GM18507 (cell line): ENCODE data around the gene TMEM201.
"Not testable (repeated sequence)": the region's sequence is repeated elsewhere in the genome, so short reads cannot be mapped to it uniquely, and the experiment has no call there.

Experiments
- DNase-seq: peaks from one replicate; pipeline ENCODE4 v3.0.0; 2011; ENCODE audit warnings: low read depth; ENCODE audit not compliant: insufficient read length; ENCODE audit errors: extremely low spot score
- FAIRE-seq: peaks from 2 replicates; lab custom pipeline; 2011; peaks lifted over from hg19 to GRCh38; lab: Jason Lieb, UNC

TMEM201 gene

GRCh38 chr1:9612162-9612845, 23.6 kb downstream of the TMEM201 start:
- FAIRE-seq (no peak), DNase-seq (no peak)

- no peak for DNase-seq
- FAIRE-seq, result no peak
These were observed 24.3 kb downstream of the TMEM201 start for GRCh38 chr1:9612871-9613624.

GRCh38 chr1:9613625-9614299, 25.1 kb downstream of the TMEM201 start:
- DNase-seq (no peak), FAIRE-seq (no peak)

- peak; percentile 85 for FAIRE-seq
- peak; percentile 54 for DNase-seq
These were observed 26.8 kb downstream of the TMEM201 start for GRCh38 chr1:9615316-9616063.

- no peak for DNase-seq
- no peak for FAIRE-seq
These were observed 30.4 kb downstream of the TMEM201 start for GRCh38 chr1:9618909-9619679.

GRCh38 chr1:9621032-9621431, 32.3 kb downstream of the TMEM201 start:
- FAIRE-seq (no peak), DNase-seq (no peak)

GRCh38 chr1:9624081-9624480, 35.4 kb downstream of the TMEM201 start:
- DNase-seq (no peak), FAIRE-seq (no peak)

GRCh38 chr1:9625030-9625429, 36.3 kb downstream of the TMEM201 start:
- FAIRE-seq, DNase-seq: not testable (repeated sequence)

- DNase-seq (peak; percentile 66), FAIRE-seq (peak; percentile 99)
These were observed 37.5 kb downstream of the TMEM201 start for GRCh38 chr1:9626201-9626608.

- FAIRE-seq, result no peak
- DNase-seq, result no peak
These were observed 40.1 kb downstream of the TMEM201 start for GRCh38 chr1:9628541-9629444.

- peak; percentile 95 for FAIRE-seq
These were observed 40.9 kb downstream of the TMEM201 start for GRCh38 chr1:9629445-9630201.

GRCh38 chr1:9630331-9631111, 41.8 kb downstream of the TMEM201 start:
- DNase-seq (no peak), FAIRE-seq (no peak)

More at GRCh38 chr1:9629445-9630201, 40.9 kb downstream of the TMEM201 start:
- no peak for DNase-seq

- DNase-seq, result no peak
- FAIRE-seq, result no peak
These were observed 42.9 kb downstream of the TMEM201 start for GRCh38 chr1:9631613-9632012.

GRCh38 chr1:9633493-9633892, 44.8 kb downstream of the TMEM201 start:
- FAIRE-seq (no peak), DNase-seq (no peak)

- FAIRE-seq (no peak), DNase-seq (no peak)
These were observed 45.9 kb downstream of the TMEM201 start for GRCh38 chr1:9634582-9634981.

GRCh38 chr1:9639227-9639626, 50.5 kb downstream of the TMEM201 start:
- FAIRE-seq, result no peak
- DNase-seq, result no peak
